ENCODE results near the gene PIEZO1.
"Not testable (repeated sequence)": the region's sequence is repeated elsewhere in the genome, so short reads cannot be mapped to it uniquely, and the experiment has no call there.

PIEZO1 gene

GRCh38 chr16:88792078-88792550 lies 7.1 kb upstream of the PIEZO1 start:
- Histone ChIP-seq H3K27me3 (ENCODE audit: control insufficient read depth, insufficient read depth, low read length) (peaks cover 3% of the 10 kb centered on the region), H3K4me1 (ENCODE audit: control insufficient read depth, insufficient read depth, low read length) (no peaks in the 10 kb centered on the region), H3K27ac (ENCODE audit: low read depth, low read length) (no peak overlapping the region), H3K36me3 (ENCODE audit: control insufficient read depth, insufficient read depth, low read length) (no peaks in the 10 kb centered on the region), H3K9ac (ENCODE audit: low read length) (no peak overlapping the region), H3K4me3 (ENCODE audit: low read length) (no peak overlapping the region)

GRCh38 chr16:88790312-88791211 lies 5.5 kb upstream of the PIEZO1 start:
- H3K4me1 ChIP-seq (ENCODE audit: control insufficient read depth, insufficient read depth, low read length): no peaks in the 10 kb centered on the region
- H3K27me3 ChIP-seq (ENCODE audit: control insufficient read depth, insufficient read depth, low read length): peaks cover 3% of the 10 kb centered on the region
- H3K36me3 ChIP-seq (ENCODE audit: control insufficient read depth, insufficient read depth, low read length): no peaks in the 10 kb centered on the region
- no peak overlapping the region for H3K4me3 ChIP-seq (ENCODE audit: low read length)
- no peak overlapping the region for H3K27ac ChIP-seq (ENCODE audit: low read depth, low read length)
- no peak overlapping the region for H3K9ac ChIP-seq (ENCODE audit: low read length)

GRCh38 chr16:88789594-88789993 lies 4.6 kb upstream of the PIEZO1 start:
- Histone ChIP-seq H3K9ac (ENCODE audit: low read length) (no peak overlapping the region), H3K4me1 (ENCODE audit: control insufficient read depth, insufficient read depth, low read length) (no peaks in the 10 kb centered on the region), H3K27ac (ENCODE audit: low read depth, low read length) (no peak overlapping the region), H3K4me3 (ENCODE audit: low read length) (no peak overlapping the region), H3K36me3 (ENCODE audit: control insufficient read depth, insufficient read depth, low read length) (no peaks in the 10 kb centered on the region), H3K27me3 (ENCODE audit: control insufficient read depth, insufficient read depth, low read length) (peaks cover 3% of the 10 kb centered on the region)

- H3K9ac ChIP-seq (ENCODE audit: low read length); H3K4me3 ChIP-seq (ENCODE audit: low read length); H3K27ac ChIP-seq (ENCODE audit: low read depth, low read length); H3K36me3 ChIP-seq (ENCODE audit: control insufficient read depth, insufficient read depth, low read length); H3K27me3 ChIP-seq (ENCODE audit: control insufficient read depth, insufficient read depth, low read length); H3K4me1 ChIP-seq (ENCODE audit: control insufficient read depth, insufficient read depth, low read length): not testable (repeated sequence)
Measured at GRCh38 chr16:88788749-88789148, 3.7 kb upstream of the PIEZO1 start.

- Histone ChIP-seq H3K27me3 (ENCODE audit: control insufficient read depth, insufficient read depth, low read length) (peaks cover 2% of the 10 kb centered on the region), H3K4me3 (ENCODE audit: low read length) (no peak overlapping the region), H3K9ac (ENCODE audit: low read length) (no peak overlapping the region), H3K36me3 (ENCODE audit: control insufficient read depth, insufficient read depth, low read length) (no peaks in the 10 kb centered on the region), H3K27ac (ENCODE audit: low read depth, low read length) (no peak overlapping the region), H3K4me1 (ENCODE audit: control insufficient read depth, insufficient read depth, low read length) (peaks cover 8% of the 10 kb centered on the region)
Measured at GRCh38 chr16:88787579-88788314, 2.7 kb upstream of the PIEZO1 start.

GRCh38 chr16:88784856-88785105 lies 239 bp downstream of the PIEZO1 start:
- Histone ChIP-seq H3K27me3 (ENCODE audit: control insufficient read depth, insufficient read depth, low read length) (no peaks in the 10 kb centered on the region), H3K36me3 (ENCODE audit: control insufficient read depth, insufficient read depth, low read length) (no peaks in the 10 kb centered on the region), H3K4me1 (ENCODE audit: control insufficient read depth, insufficient read depth, low read length) (peaks cover 36% of the 10 kb centered on the region), H3K9ac (ENCODE audit: low read length) (no peak overlapping the region), H3K27ac (ENCODE audit: low read depth, low read length) (peak overlapping the region; percentile 95), H3K4me3 (ENCODE audit: low read length) (peak overlapping the region; percentile 73)

GRCh38 chr16:88784074-88784855 lies 755 bp downstream of the PIEZO1 start:
- Histone ChIP-seq H3K27me3 (ENCODE audit: control insufficient read depth, insufficient read depth, low read length) (no peaks in the 10 kb centered on the region), H3K4me1 (ENCODE audit: control insufficient read depth, insufficient read depth, low read length) (peaks cover 41% of the 10 kb centered on the region), H3K27ac (ENCODE audit: low read depth, low read length) (peak overlapping the region; percentile 95), H3K9ac (ENCODE audit: low read length) (peak overlapping the region; percentile 39), H3K4me3 (ENCODE audit: low read length) (peak overlapping the region; percentile 73), H3K36me3 (ENCODE audit: control insufficient read depth, insufficient read depth, low read length) (no peaks in the 10 kb centered on the region)

- Histone ChIP-seq H3K4me1 (ENCODE audit: control insufficient read depth, insufficient read depth, low read length) (peaks cover 46% of the 10 kb centered on the region), H3K27me3 (ENCODE audit: control insufficient read depth, insufficient read depth, low read length) (no peaks in the 10 kb centered on the region)
Measured at GRCh38 chr16:88783391-88784073, 1.5 kb downstream of the PIEZO1 start.

GRCh38 chr16:88782454-88783390 lies 2.3 kb downstream of the PIEZO1 start:
- no peaks in the 10 kb centered on the region for H3K27me3 ChIP-seq (ENCODE audit: control insufficient read depth, insufficient read depth, low read length)
- peak overlapping the region; percentile 73 for H3K4me3 ChIP-seq (ENCODE audit: low read length)
- no peaks in the 10 kb centered on the region for H3K36me3 ChIP-seq (ENCODE audit: control insufficient read depth, insufficient read depth, low read length)
- peaks cover 52% of the 10 kb centered on the region for H3K4me1 ChIP-seq (ENCODE audit: control insufficient read depth, insufficient read depth, low read length)
- peak overlapping the region; percentile 95 for H3K27ac ChIP-seq (ENCODE audit: low read depth, low read length)
- no peak overlapping the region for H3K9ac ChIP-seq (ENCODE audit: low read length)

More at GRCh38 chr16:88783391-88784073, 1.5 kb downstream of the PIEZO1 start:
- Histone ChIP-seq H3K9ac (ENCODE audit: low read length) (peak overlapping the region; percentile 39), H3K27ac (ENCODE audit: low read depth, low read length) (peak overlapping the region; percentile 95), H3K36me3 (ENCODE audit: control insufficient read depth, insufficient read depth, low read length) (no peaks in the 10 kb centered on the region), H3K4me3 (ENCODE audit: low read length) (peak overlapping the region; percentile 73)

- H3K4me1 ChIP-seq (ENCODE audit: control insufficient read depth, insufficient read depth, low read length): peaks cover 62% of the 10 kb centered on the region
- peak overlapping the region; percentile 3 for H3K4me3 ChIP-seq (ENCODE audit: low read length)
Measured at GRCh38 chr16:88781140-88782077, 3.6 kb downstream of the PIEZO1 start.

More at GRCh38 chr16:88781140-88782077, 3.6 kb downstream of the PIEZO1 start:
- Histone ChIP-seq H3K9ac (ENCODE audit: low read length) (no peak overlapping the region), H3K36me3 (ENCODE audit: control insufficient read depth, insufficient read depth, low read length) (no peaks in the 10 kb centered on the region), H3K27ac (ENCODE audit: low read depth, low read length) (peak overlapping the region; percentile 86), H3K27me3 (ENCODE audit: control insufficient read depth, insufficient read depth, low read length) (no peaks in the 10 kb centered on the region)

Measured in rectal smooth muscle tissue (tissue), 1 donor.